Measurements from ENCODE around the gene ZNF20.

The ZNF20 gene

DNA sequence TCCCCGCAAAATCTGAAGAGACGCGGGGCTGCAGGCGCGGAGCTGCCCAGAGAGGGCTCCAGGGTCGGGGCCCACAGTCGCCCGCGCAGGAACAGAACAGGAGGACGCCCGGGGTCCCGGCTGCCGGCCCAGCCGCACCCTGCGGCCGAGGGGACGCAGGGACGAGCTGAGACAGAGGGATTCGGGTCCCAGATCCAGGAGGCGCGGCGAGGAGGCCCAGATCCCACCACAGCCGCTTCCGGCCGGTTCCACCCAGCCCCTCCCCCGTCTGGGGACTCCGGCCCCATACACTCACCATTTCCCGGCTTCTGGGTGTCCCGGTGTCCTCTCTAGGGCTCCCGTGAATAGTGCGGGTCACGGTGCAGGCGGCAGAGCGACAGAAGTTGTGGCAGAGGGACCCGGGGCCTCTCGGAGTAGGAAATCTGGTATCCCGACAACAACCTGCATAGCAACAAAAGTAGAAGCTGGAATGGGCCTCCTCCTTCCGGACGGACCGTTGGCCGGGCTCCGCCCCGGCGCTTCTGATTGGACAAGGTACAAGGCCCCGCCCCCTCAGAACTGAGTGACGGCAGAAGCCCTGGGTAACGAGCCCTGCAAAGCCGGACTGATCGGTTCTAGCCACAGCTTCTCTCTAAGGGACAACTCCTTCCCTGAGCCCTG, at the start of gene ZNF20:
Gene ZNF20 (minus strand): TSS at position 466 of the 660 bp plus-strand sequence. CDS start 168 bp downstream, at position 298.
- peak; percentile 48 for DNase-seq

DNA sequence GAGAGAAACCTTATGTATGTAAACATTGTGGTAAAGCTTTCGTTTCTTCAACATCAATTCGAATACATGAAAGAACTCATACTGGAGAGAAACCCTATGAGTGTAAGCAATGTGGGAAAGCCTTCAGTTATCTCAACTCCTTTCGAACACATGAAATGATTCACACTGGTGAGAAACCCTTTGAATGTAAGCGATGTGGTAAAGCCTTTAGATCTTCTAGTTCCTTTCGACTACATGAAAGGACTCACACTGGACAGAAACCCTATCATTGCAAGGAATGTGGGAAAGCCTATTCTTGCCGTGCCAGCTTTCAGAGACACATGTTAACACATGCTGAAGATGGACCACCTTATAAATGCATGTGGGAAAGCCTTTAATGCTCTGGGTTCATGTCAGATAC, 47.5 kb upstream of the ZNF20 start:
- no peak for DNase-seq

DNA sequence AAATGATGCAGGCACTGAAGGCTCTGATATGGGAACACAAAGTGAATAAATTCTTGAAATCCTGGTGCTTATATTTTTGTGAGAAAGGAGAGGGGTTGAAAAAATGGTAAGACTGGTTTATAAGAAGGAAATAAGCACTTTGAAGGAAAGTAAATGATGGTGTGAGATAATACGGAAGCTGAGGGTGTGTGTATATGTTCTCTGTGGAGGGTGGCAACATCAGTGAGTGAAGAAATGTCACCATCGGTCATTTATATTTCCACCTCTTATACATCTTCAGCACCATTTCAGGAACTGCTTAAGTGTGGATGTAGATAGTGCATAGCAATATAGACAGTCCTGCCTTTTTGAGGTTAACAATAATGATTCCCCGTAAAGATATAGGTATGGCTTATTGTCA, 40.2 kb upstream of the ZNF20 start:
- DNase-seq, result no peak

DNA sequence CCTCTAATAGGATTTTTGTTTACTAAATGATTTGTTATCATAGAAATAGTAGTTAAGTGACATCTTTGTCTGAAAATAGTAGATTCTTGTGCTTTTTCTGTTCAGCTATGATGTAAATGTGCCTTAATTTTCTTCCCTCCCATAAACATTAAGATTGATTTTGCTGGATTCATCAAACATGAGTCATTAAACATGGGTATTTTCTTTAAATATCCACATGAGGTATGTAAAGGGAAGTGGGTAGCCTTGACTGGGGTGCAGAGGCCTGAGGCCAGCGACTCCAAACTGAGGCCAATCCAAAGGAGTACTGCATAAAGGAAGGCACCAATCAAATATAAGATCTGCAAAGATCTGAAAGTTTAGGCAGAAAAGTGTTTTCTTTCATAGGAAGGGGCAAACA, 26.5 kb upstream of the ZNF20 start:
- no peak for DNase-seq

DNA sequence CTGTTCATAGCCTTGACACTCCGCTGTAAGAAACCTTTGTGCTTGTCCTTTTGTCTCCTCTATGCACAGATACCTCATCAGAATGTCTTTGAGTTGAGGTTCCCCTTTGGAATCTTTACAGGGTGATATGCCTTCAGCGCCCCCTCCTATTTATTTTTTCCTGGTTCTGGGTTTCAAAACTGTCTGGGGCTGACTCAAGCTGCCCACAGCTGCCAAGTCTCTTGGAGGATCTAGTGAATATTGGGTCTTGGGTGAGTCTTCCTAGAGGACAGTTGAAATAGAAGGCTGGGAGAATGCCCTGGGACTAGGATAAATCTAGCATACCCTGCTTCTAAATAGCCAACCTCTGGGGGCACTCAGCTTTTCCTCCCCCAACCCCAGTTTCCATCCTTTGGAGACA, 23.7 kb upstream of the ZNF20 start:
- DNase-seq, result no peak

DNA sequence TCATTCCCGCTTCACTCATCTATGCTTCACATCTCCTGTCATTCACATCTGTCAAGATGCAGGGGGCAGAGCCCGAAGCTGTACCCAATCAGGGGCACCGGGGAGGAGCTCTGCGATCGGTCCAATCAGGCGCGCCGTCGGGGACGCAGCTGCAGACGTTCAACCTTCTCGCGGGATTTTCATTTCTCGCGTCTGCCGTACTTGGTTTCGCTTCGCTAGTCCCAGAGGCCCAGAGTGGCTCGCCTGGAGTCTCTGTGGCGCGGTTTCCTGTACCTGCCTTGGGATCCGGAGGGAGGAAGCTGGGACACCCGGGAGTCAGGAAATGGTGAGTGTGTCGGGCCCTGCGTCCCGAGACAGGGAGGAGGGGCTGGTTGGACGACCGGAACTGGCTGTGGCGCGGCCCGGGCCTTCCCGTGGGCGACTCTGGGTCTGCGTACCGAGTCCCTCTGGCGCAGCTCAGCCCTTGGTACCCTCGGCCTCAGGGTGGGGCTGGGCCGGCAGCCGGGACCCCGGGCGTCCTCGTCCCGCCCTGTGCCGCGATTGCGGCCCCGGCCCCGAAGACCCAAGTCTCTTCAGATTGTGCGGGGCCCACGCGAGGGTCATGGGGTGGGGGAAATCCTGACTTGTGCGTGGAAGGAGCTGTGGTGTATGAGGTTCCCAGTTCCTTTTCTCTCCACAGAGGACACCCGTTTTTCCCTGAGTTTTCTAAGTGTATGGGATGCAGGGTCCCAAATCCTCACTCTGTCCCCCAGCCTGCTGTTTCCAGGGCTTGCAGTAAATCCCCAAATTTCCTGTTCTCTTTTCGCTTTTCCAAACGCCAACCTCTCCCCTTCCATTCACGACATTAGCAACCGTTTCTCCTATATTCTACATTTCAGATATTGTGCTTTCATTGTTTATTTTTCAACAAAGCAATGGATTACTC, 23.0 kb upstream of the ZNF20 start, which contains the start of gene ZNF136:
Gene ZNF136 (plus strand): TSS at position 215 of the 925 bp plus-strand sequence. CDS start 108 bp downstream, at position 323.
- peak; percentile 90 for DNase-seq

DNA sequence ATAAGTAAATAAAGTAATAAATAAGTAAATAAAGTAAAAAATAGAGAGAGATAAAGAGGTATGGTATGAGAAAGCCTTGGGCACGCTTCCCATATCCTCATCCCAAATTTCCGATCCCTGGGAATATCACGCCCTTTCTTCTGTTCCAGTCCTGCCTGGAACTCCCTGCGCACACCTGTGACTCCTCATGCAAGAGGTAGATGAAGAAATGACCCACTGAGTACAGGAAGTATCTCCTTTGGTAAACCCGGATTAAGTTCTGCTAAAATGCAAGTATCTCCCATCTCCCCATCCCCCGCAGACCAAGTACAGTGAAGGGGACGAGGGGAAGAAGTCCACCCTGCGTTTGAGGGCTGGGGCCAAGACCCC, 22.3 kb upstream of the ZNF20 start:
- DNase-seq, result peak; percentile 40

DNA sequence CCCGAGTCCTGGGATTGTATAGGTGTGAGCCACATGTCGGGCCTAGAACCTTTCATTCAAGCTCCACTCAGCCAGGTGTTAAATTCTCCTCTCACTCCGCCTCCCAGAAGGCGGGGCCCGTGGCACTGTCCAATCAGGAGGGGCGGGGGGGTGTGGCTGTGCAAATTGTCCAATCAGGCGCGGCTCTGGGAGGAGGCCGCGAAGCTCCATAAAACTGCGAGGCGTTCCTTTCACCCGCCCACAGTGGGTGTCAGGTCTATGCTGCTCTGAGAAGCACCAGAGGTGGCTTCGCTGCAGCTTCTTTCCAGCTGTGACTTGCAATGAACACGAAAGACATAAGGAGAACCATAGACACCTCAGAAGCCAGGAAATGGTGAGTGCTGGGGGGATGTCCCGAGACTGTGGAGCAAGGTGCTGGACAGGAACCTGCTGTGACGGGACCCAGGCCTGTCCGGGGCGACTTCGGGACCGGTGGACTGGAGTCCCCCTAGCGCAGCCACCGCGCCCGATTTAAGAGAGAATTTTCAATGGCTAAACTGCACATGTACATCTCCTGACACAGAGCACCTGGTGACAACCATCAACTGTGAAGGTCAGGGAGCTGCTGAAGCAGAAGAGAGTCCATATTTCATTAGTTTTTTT, 19.7 kb upstream of the ZNF20 start:
- no peak for DNase-seq

DNA sequence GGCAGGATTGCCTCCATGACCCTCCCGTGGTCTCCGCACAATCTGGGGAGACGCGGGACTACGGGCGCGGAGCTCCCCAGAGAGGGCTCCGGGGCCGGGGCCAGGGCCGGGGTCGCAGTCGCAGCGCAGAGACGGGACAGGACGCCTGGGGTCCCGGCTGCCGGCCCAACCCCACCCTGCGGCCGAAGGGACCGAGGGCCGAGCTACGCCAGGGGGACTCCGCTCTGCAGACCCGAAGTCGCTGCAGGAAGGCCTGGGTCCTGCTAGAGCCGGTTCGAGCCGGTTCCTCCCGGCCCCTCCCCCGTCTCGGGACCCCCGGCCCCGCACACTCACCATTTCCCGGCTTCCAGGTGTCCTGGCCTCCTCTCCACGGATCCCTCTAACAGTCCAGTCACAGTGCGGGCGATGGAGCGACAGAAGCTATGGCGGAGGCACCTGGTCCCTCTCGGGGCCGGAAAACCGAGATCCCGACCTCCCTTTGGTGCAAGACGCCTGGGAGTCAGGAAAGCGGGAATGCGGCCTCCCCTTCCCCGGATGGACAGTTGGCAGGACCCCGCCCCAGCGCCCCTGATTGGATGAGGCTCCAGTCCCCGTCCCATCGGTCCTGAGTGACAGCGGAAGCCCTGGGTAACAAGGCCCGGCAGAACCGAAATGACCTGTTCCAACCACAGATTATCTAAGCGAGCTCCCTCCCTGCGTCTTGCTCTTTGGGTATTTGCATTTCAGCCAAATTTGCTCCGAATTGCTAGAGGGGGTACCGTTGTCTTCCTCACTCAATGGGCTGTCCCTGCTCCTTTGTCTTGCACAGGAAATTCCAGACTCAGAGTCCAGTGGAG, 16.3 kb upstream of the ZNF20 start, which contains the start of gene ZNF625:
Gene ZNF625 (minus strand): TSS at position 512 of the 836 bp plus-strand sequence. CDS start 176 bp downstream, at position 336.
- DNase-seq, result peak; percentile 62

DNA sequence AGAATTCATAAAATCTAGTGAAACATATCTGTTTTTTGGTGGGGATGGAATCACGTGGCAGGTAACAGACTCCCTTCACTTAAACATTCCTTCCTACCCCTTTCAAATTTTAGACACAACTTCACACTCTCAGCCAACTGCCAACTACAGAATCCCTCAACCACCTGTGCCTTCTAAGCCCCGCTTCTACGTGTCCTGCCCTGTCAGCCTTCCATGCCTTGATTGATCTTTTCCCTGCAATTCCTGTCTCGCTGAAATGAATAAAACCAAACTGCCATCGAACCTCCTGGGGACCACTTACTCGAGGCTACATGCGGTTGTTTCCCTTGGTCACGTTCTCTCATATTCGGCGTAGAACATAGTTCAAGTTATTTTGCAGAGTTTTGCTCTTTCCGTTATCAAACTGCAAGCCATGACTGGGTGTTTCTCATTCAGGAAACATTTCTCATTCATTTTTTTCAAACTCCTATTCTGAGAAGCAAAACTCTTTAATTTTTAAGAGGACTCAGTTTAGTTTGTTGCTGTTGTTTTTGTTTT, 15.2 kb upstream of the ZNF20 start:
- DNase-seq, result no peak

DNA sequence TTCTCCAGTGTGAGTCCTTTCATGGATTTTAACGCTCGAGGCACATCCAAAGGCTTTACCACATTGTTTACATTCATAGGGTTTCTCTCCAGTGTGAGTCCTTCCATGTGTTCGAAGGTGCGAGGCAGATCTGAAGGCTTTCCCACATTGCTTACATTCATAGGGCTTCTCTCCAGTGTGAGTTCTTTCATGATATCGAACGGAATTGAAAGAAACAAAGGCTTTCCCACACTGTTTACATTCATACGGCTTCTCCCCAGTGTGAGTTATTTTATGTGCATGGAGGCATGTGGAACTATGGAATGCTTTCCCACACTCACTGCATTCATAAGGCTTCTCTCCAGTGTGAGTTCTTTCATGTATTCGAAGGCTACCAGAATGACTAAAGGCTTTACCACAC, 5.2 kb upstream of the ZNF20 start:
- DNase-seq, result no peak

DNA sequence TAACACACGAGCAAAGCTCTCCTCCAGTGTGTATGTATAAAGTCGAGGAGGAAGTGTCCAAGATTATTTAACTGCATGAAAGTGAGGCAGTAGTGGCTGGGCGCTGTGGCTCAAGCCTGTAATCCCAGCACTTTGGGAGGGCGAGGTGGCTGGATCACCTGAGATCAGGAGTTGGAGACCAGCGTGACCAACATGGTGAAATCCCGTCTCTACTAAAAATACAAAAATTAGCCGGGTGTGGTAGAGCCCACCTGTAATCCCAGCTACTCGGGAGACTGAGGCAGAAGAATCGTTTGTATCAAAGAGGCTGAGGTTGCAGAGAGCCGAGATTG, 1.2 kb upstream of the ZNF20 start:
- DNase-seq, result no peak

DNA sequence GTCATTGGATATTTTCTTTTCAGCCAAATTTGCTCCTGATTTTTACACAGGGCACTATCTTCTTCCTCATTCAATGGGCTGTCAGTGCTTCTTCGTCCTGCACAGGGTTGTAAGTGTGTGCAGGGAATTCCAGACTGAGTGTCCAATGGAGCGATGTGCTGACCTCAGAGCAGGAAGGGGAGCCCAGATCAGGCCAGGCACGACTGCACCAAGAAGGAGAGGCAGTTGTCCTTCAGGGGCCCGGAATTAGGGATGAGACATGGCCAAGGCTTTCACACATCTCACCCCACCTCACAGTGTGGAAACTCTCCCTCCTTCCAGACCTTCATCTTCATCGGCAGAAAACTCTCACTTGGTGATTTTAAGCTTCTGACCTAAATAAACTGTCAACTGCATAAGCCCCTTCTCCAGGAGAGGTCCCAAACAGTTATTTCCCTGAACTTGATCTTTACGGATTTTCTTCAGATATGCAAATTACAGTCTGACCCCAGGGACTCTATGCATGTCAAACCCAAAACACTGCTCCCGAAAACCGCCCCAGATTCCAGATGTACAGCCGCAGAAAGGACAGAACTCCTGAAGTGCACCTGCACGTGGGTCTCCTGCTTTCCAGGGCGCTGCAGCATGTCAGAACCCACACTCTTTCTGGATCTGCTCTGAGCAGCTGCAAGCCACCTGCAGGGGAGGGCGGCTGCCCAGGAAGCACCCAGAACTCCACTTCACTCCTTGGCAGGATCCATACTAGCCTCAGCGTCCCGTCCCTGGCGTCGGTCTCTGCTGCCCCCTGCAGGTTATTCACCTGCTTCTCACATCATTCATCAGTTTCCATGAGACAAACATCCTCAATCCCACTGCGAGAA, 625 bp upstream of the ZNF20 start:
- peak; percentile 60 for DNase-seq

DNA sequence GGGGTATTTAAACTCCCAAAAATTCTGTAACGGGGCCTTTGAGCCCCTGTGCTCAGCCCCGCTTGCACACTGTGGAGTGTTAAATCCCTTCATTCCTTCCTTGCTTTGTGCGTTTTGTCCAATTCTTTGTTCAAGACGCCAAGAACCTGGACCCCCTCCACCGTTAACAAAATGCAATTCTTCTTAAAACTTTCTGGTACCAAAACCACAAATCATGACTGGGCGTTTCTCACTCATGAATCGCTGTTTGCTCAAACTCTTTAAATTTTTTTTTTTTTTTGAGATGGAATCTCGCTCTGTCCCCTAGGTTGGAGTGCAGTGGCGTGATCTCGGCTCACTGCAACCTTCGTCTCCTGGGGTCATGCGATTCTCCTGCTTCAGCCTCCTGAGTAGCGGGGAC, 881 bp downstream of the ZNF20 start:
- DNase-seq, result no peak

DNA sequence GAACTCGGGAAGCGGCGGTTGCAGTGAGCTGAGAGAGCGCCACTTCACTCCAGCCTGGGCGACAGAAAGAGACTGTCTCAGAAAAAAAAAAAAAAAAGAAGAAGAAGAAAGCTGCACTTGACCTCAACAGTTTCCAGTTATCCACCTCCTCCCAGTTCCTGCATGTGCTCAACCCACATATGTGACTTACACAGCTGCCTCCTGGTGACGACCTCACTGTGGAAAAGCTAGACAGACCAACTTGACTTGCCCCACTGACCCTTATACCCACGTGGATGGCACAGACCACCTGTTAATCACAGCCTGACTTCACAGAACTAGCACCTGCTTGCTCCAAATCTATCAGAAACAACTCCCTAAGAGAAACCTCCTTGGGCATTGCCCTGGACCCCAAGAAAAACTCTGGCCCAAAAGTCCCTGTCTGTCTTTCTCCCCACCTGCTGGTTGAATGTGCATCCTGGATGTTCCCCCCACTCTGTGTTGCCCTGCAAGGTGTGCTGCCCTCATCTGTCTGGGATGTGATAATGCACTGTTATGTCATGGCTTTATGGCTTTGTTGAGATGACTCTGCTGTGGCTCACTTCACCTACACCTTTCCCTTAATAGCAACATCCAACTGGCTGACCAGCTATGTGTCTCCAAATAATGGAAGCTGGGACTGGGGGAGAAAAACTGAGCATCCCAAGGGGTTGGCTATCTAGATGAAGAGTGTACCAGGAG, 2.8 kb downstream of the ZNF20 start:
- DNase-seq, result no peak

DNA sequence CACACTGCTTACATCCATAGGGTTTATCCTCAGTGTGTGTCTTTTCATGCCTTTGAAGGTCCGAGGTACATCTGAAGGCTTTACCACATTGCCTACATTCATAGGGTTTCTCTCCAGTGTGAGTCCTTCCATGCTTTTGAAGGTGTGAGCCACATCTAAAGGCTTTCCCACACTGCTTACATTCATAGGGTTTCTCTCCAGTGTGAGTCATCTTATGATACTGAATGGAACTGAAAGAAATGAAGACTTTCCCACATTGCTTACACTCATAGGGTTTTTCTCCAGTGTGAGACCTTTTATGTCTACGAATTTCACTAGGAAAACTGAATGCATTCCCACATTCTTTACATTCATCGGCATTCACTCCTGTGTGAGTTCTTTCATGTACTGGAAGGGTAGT, 7.1 kb downstream of the ZNF20 start:
- no peak for DNase-seq

DNA sequence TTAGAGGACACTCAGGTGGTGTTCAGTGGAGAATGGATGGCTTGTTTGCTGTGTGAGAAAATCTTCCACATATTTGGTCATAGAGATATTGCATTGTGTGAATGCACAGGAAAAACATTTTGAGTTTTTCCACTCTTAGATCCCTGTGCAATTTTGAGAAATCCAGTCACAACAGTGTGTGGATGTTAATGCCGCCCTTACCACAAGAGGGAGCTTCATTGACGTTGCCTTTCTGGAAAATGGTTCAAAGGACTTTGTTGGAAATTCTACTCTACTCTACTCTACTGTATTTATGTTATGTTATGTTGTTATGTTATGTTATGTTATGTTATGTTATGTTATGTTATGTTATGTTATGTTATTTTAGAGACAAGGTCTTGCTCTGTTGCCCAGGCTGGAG, 13.4 kb downstream of the ZNF20 start:
- no peak for DNase-seq

DNA sequence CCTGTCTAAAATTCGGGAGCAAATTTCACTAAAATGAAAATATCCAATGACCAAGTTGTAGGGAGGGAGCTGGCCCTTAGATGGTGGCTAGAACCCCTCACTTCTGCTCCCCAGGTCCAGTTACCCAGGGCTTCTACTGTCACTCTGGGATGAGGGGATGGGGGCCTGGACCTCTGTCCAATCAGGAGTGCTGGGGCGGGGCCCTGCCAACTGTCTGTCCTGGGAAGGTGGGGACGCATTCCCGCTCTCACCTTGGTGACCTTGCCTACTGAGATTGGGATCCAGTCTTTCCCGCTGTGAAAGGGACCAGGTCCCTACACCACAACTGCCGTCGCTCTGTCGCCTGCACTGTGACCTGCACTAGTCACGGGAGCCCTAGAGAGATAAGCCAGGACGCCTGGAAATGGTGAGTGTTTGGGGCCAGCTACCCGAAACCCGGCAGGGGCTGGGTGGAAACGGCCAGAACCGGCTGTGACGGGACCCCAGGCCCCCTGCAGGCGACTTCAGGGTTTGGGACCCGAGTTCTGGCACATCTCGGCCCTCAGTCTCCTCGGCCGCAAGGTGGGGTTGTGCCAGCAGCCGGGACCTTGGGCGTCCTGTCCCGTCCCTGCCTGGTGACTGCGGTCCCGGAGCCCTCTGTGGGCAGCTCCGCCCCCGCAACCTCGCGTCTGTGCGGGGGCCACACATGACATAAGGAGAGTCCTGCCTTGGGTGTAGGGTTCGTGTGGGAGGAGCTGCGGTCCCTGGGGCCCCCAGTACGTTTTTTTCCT, 22.8 kb downstream of the ZNF20 start:
- no peak for DNase-seq

DNA sequence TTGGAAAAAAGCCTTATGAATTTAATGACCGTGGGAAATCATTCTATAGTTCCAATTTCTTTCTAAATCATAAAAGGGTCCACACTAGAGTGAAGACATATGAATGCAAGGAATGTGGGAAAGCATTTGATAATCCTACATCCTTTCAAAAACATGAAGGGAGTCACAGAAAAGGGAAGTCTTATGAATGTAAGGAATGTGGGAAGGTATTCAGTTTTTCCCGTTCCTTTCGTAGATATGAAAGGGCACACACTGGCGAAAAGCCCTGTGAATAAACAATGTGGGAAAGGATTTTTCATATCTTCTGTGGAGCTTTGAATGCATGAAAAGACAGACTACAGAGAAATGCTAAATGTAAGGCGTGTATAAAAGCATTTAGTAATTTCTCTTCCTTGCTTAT, 27.0 kb downstream of the ZNF20 start:
- DNase-seq, result no peak

DNA sequence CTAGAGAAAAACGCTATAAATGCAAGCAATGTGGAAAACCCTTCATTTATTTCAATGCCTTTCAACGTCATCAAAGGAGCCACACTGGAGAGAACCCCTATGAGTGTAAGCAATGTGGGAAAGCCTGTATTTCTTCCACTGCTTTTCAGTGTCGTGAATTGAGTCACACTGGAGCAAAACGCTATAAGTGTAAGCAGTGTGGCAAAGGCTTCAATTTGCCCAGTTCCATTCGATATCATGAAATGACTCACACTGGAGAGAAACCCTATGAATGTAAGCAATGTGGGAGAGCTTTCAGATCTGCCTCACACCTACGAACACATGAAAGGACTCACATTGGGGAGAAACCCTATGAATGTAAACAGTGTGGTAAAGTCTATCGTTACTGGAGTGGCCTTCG, 27.4 kb downstream of the ZNF20 start:
- no peak for DNase-seq
